IMR-90 (cell line): ENCODE results near the gene TMEM41A. TPM values are rescaled to one million over a fixed set of nuclear protein-coding genes. Genes with fewer than 3 reads are reported as not detected.
"Not testable (repeated sequence)": the region's sequence is repeated elsewhere in the genome, so short reads cannot be mapped to it uniquely, and the experiment has no call there.

ENCODE experiments used
- ATAC-seq: fragments of 200-7000 bp; cut with Tn5 transposase; 2 replicates; pipeline ENCODE4 v1.9.1; 2020; ENCODE audit warnings: low read depth, mild to moderate bottlenecking, moderate library complexity
- BruUV-seq: library from RNA; stranded (reverse); fragments of 400-500 nt; replicated peaks from 2 replicates; lab custom pipeline; 2021; lab: Mats Ljungman, UMichigan
- CTCF ChIA-PET: fragments of 300-600 bp; formaldehyde crosslinking; extraction: SDS; loops from one replicate; lab custom pipeline; 2021; ENCODE audit warnings: antibody characterized with exemption; lab: Yijun Ruan, JAX
- POLR2A ChIA-PET: fragments of 300-600 bp; sonication (Branson Sonifier 250); formaldehyde crosslinking; loops from one replicate; lab custom pipeline; 2022; ENCODE audit warnings: antibody characterized with exemption; ENCODE audit not compliant: unreplicated experiment; lab: Charles Lee
- DNase-seq: peaks from one replicate; pipeline ENCODE4 v3.0.0; 2013
- H2AFZ ChIP-seq: replicated peaks from 2 replicates; pipeline ENCODE3; 2013; ENCODE audit warnings: low read length, mild to moderate bottlenecking; ENCODE audit not compliant: poor library complexity
- H2AK5ac ChIP-seq: 2 replicates; pipeline ENCODE4 v1.6.1; 2013; ENCODE audit warnings: low read depth, low read length, inconsistent platforms
- H2AK9ac ChIP-seq: replicated peaks from 2 replicates; pipeline ENCODE3; 2013; ENCODE audit warnings: mild to moderate bottlenecking, low read depth, low read length, moderate library complexity; ENCODE audit not compliant: poor library complexity
- H2BK120ac ChIP-seq: 2 replicates; pipeline ENCODE4 v1.6.1; 2013; ENCODE audit warnings: low read depth, low read length, inconsistent platforms
- H2BK15ac ChIP-seq: 3 replicates; pipeline ENCODE4 v1.6.1; 2013; ENCODE audit warnings: low read depth, low read length, inconsistent platforms
- H2BK20ac ChIP-seq: 2 replicates; pipeline ENCODE4 v1.6.1; 2013; ENCODE audit warnings: low read depth, mild to moderate bottlenecking, inconsistent platforms, low read length, moderate library complexity
- H2BK5ac ChIP-seq: 2 replicates; pipeline ENCODE4 v1.6.1; 2013; ENCODE audit warnings: mild to moderate bottlenecking, low read depth, low read length, inconsistent platforms; ENCODE audit not compliant: poor library complexity, severe bottlenecking
- H3K14ac ChIP-seq: replicated peaks from 2 replicates; pipeline ENCODE4 v1.6.1; 2013; ENCODE audit warnings: low read depth, low read length, inconsistent platforms
- H3K18ac ChIP-seq: 2 replicates; pipeline ENCODE4 v1.6.1; 2013; ENCODE audit warnings: low read depth, low read length, control low read depth
- H3K23ac ChIP-seq: 2 replicates; pipeline ENCODE4 v1.6.1; 2013; ENCODE audit warnings: low read depth, low read length, inconsistent platforms
- H3K27ac ChIP-seq: 2 replicates; pipeline ENCODE4 v1.5.1; 2013; ENCODE audit warnings: mild to moderate bottlenecking, control low read depth, low read length; ENCODE audit not compliant: insufficient read depth
- H3K27me3 ChIP-seq: 2 replicates; pipeline ENCODE4 v1.6.1; 2013; ENCODE audit warnings: low read length; ENCODE audit not compliant: control insufficient read depth, insufficient read depth
- H3K36me3 ChIP-seq: 2 replicates; pipeline ENCODE4 v1.6.1; 2013; ENCODE audit warnings: low read length, mixed read lengths; ENCODE audit not compliant: control insufficient read depth, insufficient read depth
- H3K4ac ChIP-seq: 2 replicates; pipeline ENCODE4 v1.6.1; 2013; ENCODE audit warnings: low read depth, low read length, inconsistent platforms
- H3K4me1 ChIP-seq: 2 replicates; pipeline ENCODE4 v1.6.1; 2013; ENCODE audit warnings: low read length, mixed read lengths; ENCODE audit not compliant: control insufficient read depth, insufficient read depth
- H3K4me2 ChIP-seq: 2 replicates; pipeline ENCODE4 v1.6.1; 2013; ENCODE audit warnings: low read depth, mild to moderate bottlenecking, control low read depth, low read length, moderate library complexity
- H3K4me3 ChIP-seq: 2 replicates; pipeline ENCODE4 v1.5.1; 2013; ENCODE audit warnings: low read depth, mild to moderate bottlenecking, control low read depth, low read length, moderate library complexity; ENCODE audit not compliant: insufficient read depth
- H3K56ac ChIP-seq: 2 replicates; pipeline ENCODE4 v1.6.1; 2013; ENCODE audit warnings: low read length, inconsistent platforms; ENCODE audit not compliant: insufficient read depth; ENCODE audit errors: extremely low read depth
- H3K79me1 ChIP-seq, 2 experiments: 2 replicates each; pipeline ENCODE4 v1.6.1; 2013; ENCODE audit warnings: low read length in 2 of 2, inconsistent platforms in 1 of 2, low read depth in 1 of 2
- H3K9ac ChIP-seq: 2 replicates; pipeline ENCODE4 v1.6.1; 2013; ENCODE audit warnings: low read depth, low read length, control low read depth
- H3K9me1 ChIP-seq: 2 replicates; pipeline ENCODE4 v1.6.1; 2013; ENCODE audit warnings: low read length, inconsistent platforms; ENCODE audit not compliant: insufficient read depth
- H3K9me3 ChIP-seq: 2 replicates; pipeline ENCODE4 v1.6.1; 2013; ENCODE audit warnings: low read length; ENCODE audit not compliant: control insufficient read depth, insufficient read depth
- H4K20me1 ChIP-seq: 2 replicates; pipeline ENCODE4 v1.6.1; 2013; ENCODE audit warnings: low read length, inconsistent platforms; ENCODE audit not compliant: insufficient read depth
- H4K5ac ChIP-seq: 2 replicates; pipeline ENCODE4 v1.6.1; 2013; ENCODE audit warnings: mild to moderate bottlenecking, low read depth, low read length, control low read depth
- H4K8ac ChIP-seq, 2 experiments: 2 replicates each; pipeline ENCODE4 v1.6.1; 2013; ENCODE audit warnings: low read depth in 2 of 2, low read length in 2 of 2, control low read depth in 1 of 2, inconsistent platforms in 1 of 2
- H4K91ac ChIP-seq: 2 replicates; pipeline ENCODE4 v1.6.1; 2013; ENCODE audit warnings: low read depth, low read length, inconsistent platforms; ENCODE audit not compliant: insufficient read depth
- WGBS, 2 experiments: methylation state at CpG; one replicate each; pipeline versions ENCODE4 v1.1.5 to v1.1.7; 2013; ENCODE audit warnings: missing lambda C conversion rate in 2 of 2; ENCODE audit not compliant: insufficient read length in 1 of 2; ENCODE audit errors: extremely low coverage in 2 of 2; 5-methylcytosine and 5-hydroxymethylcytosine counted together
- dilution Hi-C: fragments of 300-500 bp; cut with HindIII; formaldehyde crosslinking; loops from one replicate; pipeline ENCODE4 v1.14.3; 2018; ENCODE audit warnings: low sequenced_read_pairs; ENCODE audit not compliant: unreplicated experiment
- in situ Hi-C: fragments of 300-500 bp; cut with MboI; formaldehyde crosslinking; loops from 3 replicates; pipeline ENCODE4 v1.14.3; 2019; ENCODE audit warnings: low sequenced_read_pairs, inconsistent platforms, mixed read lengths
- intact Hi-C: fragments of 100-400 bp; cut with micrococcal nuclease; formaldehyde crosslinking; loops from 2 replicates; pipeline ENCODE4 v1.10.0; 2022
- polyA plus RNA-seq, 3 experiments: library from polyadenylated mRNA; depleted of rRNA; stranded (reverse); fragments of >200 nt; gene quantifications; 2 replicates each; pipeline ENCODE4 v1.2.3, GENCODE V29; 2012; ENCODE audit warnings: low replicate concordance in 1 of 3
- total RNA-seq: library from RNA; depleted of rRNA; stranded (reverse); fragments of >200 nt; gene quantifications from 2 replicates; pipeline ENCODE4 v1.2.3, GENCODE V29; 2012

Gene TMEM41A
- total and polyA plus RNA-seq, 2 of the 4 experiments (the other 2 are of a cell fraction), result 10.6 to 12.5 TPM

GRCh38 chr3:185466123-185466522, 32.7 kb downstream of the TMEM41A start:
- H4K5ac ChIP-seq, H3K27me3 ChIP-seq, H4K8ac ChIP-seq, H3K4me3 ChIP-seq, H3K23ac ChIP-seq, in situ Hi-C loops, H2AK5ac ChIP-seq, H3K9ac ChIP-seq, H4K91ac ChIP-seq, H3K9me1 ChIP-seq, H2BK5ac ChIP-seq, H2BK20ac ChIP-seq, H2AFZ ChIP-seq, H3K4ac ChIP-seq, DNase-seq, POLR2A ChIA-PET, H3K14ac ChIP-seq, H3K18ac ChIP-seq, intact Hi-C loops, ATAC-seq, H4K20me1 ChIP-seq, H2AK9ac ChIP-seq, H3K4me2 ChIP-seq, H3K9me3 ChIP-seq, H3K79me1 ChIP-seq, H3K27ac ChIP-seq, H3K56ac ChIP-seq, dilution Hi-C loops, H2BK15ac ChIP-seq, H2BK120ac ChIP-seq, CTCF ChIA-PET, H3K4me1 ChIP-seq, BruUV-seq: not testable (repeated sequence)
- 72% methylated on average over 3 of the region's 5 CpGs; no CpG with 5 or more reads in 1 of the 2 experiments for WGBS, 2 experiments
- H3K36me3 ChIP-seq, result peaks cover 10% of the 10 kb centered on the region
